ENCODE measurements around the gene EGF.
"Not testable (repeated sequence)": the region's sequence is repeated elsewhere in the genome, so short reads cannot be mapped to it uniquely, and the experiment has no call there.

Gene EGF

GRCh38 chr4:109912706-109913595 is at the start of gene EGF:
TSS of gene EGF (plus strand) at chr4:109912883. CDS start at chr4:109913336, 453 bp downstream.
- DNase-seq = no peak

DNA sequence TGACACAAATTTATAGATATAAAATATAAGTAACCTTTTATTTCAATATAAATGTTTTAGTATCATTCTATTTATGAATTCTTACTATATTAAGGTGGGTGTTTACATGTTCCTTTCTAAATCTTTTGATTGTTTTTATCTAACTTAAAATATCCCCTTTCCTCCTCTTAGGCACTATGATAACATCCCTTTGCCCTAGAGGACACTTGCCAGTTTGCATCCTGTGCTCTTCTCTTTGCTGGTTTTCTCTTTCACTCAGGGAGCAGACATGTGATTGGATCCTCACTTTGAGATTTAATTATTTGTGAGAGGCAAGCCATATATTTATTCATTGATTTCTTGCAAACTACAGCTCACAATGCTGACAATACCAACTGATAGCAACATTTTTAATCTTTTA is 48.5 kb upstream of the EGF start:
- no peak for DNase-seq

- DNase-seq = no peak
Observed at GRCh38 chr4:109870061-109870460, 42.6 kb upstream of the EGF start.

DNA sequence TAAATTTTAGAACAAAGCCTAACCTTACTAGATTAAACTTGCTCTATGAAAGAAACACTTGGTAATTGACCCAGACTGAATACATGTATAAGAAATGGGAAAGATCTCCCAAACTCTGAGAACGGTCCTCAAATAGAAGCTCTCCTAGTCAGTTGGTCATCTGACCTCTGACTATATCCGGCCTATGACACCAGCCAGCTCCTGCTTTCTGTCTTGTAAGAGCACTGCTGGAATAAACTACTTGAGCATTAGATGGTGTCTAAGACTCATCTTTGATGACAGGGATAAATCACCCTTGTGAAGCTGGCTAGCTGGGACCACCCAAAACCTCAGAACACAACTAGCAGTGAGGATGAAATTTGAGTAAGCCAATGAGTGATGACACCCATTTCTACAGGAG is 40.6 kb upstream of the EGF start:
- DNase-seq = no peak

DNA sequence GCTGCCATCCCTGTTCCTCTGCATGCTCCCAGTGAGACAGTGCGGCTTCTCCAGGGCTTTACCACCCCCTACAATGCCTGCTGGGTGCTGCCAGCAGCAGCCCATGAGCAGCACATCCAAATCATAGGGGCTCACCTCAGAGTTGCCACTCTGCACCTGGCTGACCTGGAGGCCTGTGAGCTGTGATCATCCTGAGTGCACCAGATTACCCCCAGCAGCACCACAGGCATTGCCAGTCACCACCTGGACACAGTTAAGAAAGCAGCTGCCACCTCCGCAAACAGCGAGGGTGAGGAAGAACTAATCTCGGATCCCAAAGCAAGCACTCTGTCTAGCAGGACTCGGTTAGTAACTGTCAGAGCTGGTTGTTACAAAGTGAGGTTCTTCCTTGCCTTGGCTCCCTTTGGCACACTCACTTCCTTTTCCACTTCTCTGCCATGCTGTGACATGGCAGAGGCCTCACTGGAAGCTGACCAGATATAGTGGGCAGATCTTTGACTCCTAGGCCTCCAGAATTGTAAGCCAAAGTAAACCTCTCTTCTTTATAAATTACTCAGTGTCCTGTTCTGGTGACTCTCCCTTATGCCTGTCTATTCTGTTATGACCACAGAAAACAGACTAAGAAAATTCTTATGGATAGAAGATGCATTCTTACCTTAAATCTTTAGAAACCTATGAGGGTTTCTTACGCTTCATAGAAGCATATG is 39.6 kb upstream of the EGF start:
- no peak for DNase-seq

DNA sequence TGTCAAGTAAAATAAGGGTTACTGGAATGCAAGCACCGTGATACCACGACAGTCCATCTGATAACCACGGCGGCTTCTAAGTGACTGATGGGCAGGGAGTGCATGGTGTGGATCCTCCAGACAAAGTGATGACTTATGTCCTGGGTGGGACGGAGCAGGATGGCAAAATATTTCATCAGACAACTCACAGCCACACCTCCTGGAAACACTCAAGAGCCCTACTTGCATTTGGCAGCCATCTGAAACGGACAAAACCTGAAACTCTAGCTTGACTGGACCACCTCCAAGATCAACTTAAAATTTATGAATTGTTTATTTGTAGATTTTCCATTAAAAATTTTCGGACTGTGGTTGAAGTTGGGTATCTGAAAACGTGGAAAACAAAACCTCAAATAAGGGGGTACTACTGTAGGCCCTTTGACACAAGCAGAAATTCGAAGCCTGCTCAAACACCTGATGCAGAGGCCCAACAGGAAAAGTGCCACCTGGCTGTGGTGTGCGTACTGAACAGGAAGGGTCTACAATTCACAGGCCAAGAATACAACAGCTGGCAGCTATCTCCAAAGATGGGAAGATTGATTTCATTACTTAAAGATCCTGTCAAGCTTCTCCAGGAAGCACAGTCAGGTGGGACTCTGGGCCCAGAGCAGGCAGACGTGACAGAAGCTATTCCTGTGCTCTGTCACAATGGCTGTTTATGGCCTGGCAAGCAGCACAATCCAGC is 38.7 kb upstream of the EGF start:
- no peak for DNase-seq

- no peak for DNase-seq
Observed at GRCh38 chr4:109875106-109875505, 37.6 kb upstream of the EGF start.

DNA sequence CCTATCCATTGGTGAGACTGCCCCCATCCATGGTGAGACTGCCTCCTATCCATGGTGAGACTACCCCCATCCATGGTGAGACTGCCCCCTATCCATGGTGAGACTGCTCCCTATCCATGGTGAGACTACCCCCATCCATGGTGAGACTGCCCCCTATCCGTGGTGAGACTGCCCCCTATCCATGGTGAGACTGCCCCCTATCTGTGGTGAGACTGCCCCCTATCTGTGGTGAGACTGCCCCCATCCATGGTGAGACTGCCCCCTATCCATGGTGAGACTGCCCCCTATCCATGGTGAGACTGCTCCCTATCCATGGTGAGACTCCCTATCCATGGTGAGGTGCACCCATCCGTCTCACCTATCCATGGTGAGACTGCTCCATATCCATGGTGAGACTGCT is 37.1 kb upstream of the EGF start:
- DNase-seq = not testable (repeated sequence)

- DNase-seq = no peak
Observed at GRCh38 chr4:109876634-109877265, 35.9 kb upstream of the EGF start.

DNA sequence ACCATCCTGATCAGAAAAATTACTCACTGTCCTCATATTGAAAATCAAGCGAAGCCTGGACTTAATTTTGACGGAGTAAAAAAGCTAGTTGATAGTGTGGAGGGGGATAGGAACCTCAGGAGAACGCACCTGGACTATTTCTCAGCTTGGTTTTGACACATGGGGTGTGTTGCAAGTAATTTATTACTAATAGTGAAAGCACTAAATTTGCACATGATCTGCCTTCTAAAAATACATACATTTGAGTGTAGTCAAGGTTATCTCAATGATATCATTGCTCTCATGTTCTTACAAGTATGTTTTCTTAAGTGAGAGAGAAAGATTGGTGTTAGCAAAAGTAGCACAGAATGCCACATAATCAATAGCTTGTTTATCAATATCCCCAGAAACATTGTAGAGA is 35.3 kb upstream of the EGF start:
- no peak for DNase-seq

DNA sequence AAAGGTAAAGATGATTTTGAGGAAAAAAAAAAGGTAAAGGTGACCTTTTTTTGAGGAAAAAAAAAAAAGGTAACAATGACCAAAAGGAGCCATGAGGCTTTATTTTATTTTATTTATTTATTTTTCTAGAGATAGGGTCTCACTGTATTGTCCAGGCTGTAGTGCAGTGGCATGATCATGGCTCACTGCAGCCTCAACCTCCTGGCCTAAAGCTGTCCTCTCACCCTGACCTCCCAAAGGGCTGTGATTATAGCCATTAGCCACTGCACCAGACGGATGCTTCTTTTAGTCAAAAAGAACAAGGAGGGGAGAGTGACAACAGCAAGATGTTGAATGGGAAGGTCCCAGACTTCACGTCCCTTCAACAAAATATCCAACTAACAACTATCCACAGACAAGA is 34.3 kb upstream of the EGF start:
- DNase-seq = no peak

GRCh38 chr4:109879081-109879480 is 33.6 kb upstream of the EGF start:
- DNase-seq = no peak

DNA sequence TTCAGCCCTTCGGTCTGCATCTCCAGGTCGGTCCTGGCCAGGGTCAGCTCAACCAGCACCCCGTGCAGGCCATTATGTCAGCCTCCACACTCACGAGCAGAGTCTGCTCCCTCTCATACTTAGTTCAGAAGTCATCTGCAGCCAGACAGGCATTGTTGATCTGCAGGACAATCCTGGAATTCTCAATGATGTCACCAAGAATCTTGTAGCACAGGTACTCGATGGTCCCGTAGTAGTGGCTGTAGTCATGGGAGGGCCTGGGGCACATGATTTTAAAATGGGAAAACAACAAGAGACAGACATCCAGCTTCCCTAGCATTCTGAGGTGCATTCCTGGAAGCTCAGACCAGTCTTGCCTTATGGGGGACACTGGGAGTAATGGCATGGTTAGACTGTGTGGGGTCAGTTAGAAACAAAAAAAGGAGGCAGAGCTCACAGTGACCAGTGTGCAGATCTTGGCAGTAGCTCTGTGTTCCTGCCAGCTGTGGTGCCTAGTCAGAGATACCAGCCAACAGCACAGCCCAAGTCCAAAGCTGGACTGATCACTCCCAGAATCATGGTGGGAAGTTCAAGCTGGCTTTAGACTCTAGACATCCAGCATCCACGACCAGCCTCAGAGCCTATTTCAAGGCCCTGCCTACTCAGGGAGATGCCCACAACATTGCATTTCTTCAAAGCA is 32.9 kb upstream of the EGF start:
- DNase-seq = no peak

DNA sequence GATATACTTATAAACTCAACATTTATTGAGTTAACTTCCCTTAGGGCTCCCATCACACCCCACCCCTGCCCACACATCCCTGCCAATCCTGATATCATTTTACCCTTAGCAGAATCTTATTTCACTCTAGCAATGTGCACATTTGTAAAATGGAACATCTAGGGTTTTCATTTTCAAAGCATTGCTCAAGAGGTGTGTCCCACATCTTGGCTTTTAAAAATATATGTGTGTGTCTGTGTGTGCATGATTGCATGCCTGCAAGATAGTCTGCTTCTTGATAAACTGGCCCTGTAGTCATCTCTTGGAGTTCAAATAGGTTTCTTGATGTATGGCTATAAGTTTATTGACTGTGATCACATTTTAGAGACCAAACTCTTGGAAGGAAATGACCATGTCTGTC is 26.4 kb upstream of the EGF start:
- no peak for DNase-seq

DNA sequence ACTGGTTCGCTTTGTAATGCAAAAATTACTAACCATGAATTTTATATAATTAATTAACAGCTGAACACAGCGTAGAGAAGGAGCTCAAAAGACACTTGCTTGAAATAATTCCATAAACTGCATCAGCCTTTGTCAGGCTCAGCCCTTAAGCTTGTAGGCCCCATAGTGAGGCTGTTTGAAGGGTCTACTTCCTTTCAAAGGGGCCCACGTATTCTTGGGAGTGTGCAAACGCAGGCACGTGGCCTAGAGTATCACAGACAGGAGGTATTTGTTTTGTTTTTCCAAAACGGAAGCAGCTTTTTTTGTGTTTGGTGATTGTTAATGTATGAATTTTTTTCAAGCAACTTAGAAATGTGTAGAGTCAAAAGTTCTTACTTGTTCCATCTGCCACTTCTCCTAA is 25.6 kb upstream of the EGF start:
- no peak for DNase-seq

- DNase-seq = no peak
Observed at GRCh38 chr4:109890076-109890475, 22.6 kb upstream of the EGF start.

- DNase-seq = no peak
Observed at GRCh38 chr4:109902559-109903251, 10.0 kb upstream of the EGF start.

GRCh38 chr4:109908731-109909130 is 4.0 kb upstream of the EGF start:
- DNase-seq = no peak

- no peak for DNase-seq
Observed at GRCh38 chr4:109910256-109910655, 2.4 kb upstream of the EGF start.

DNA sequence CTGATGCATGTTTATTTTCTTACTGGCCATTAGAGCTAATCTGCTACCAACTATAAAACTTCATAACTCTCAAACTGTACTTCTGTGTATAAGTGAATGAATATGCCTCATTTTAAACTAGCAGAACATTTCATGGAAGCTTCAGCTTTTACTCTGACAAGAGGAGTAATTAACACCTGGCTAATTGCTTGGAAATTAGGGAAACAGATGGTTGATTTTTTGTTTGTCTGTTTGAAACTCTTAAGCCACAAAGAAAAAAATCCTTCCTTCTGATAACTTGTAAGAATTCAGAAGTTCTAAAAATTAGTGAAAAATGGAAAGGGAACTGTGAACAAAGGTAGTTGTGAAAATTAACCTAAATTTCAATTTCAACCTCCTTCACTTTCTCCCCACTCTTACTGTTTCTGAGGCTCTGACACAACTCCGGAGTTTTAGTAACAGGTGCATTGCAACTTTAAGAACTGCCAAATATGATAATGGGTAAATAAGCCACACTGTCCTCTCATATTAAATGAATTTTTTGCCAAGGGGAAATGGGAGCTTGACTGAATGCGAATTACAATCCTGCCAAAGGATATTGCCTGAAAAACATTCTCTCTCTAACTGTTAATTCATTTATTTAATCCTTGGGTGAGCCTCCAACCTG is 1.0 kb downstream of the EGF start:
- no peak for DNase-seq

DNA sequence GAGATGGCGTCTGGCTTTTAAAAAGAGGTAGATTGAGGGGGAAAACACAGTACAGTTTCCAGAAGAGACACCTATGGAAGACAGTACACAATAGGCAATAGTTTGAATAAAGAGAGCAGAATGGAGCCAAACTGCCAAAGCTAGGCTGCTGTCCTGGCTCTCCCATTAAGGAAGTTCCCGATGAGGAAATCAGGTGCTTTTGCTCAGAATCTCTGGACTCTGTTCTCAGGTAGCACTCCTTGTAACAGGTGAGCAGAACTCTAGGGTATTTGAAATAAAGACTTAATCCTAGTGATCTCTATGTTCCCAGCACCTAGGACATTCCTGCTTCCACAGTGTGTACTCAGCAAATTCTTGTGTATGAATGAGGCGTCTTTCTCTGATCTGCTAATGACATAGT is 1.6 kb downstream of the EGF start:
- DNase-seq = no peak
